Keratinocyte (primary cell): ENCODE data around the gene ROR2. TPM values are rescaled to one million over a fixed set of nuclear protein-coding genes. Genes with fewer than 3 reads are reported as not detected.
A peak's percentile ranks its signal among the peaks of the same experiment; 100 is the strongest.

Experiments used
- DNase-seq: peaks from one replicate; pipeline ENCODE4 v3.0.0-alpha.2; 2011; ENCODE audit warnings: low read depth, missing footprints, low spot score
- FAIRE-seq: peaks from 2 replicates; lab custom pipeline; 2011; peaks lifted over from hg19 to GRCh38; lab: Jason Lieb, UNC
- H2AFZ ChIP-seq: 2 replicates; pipeline ENCODE4 v1.6.0; 2012; ENCODE audit warnings: low read length, control low read depth, inconsistent platforms; ENCODE audit not compliant: control insufficient read depth
- H3K27ac ChIP-seq: 2 replicates; pipeline ENCODE4 v1.5.1; 2011; ENCODE audit warnings: low read length; ENCODE audit not compliant: control insufficient read depth, insufficient read depth
- H3K27me3 ChIP-seq: 3 replicates; pipeline ENCODE4 v1.6.0; 2011; ENCODE audit warnings: low read length; ENCODE audit not compliant: control insufficient read depth, insufficient read depth; ENCODE audit errors: extremely low read depth
- H3K36me3 ChIP-seq, 2 experiments: 2 replicates in 1 of 2; 3 replicates in 1 of 2; pipeline ENCODE4 v1.5.1; 2011; ENCODE audit warnings: low read length in 2 of 2, mild to moderate bottlenecking in 1 of 2; ENCODE audit not compliant: control insufficient read depth in 2 of 2, insufficient read depth in 2 of 2; ENCODE audit errors: extremely low read depth in 1 of 2
- H3K4me1 ChIP-seq: 3 replicates; pipeline ENCODE4 v1.5.1; 2011; ENCODE audit warnings: low read length; ENCODE audit not compliant: control insufficient read depth, insufficient read depth; ENCODE audit errors: extremely low read depth
- H3K4me2 ChIP-seq: 3 replicates; pipeline ENCODE4 v1.6.0; 2011; ENCODE audit warnings: low read depth, low read length; ENCODE audit not compliant: control insufficient read depth, insufficient read depth; ENCODE audit errors: extremely low read depth
- H3K4me3 ChIP-seq, 3 experiments: fragments of 200-600 bp in 1 of 3; sonication (generic) in 1 of 3; 2 replicates in 2 of 3; 3 replicates in 1 of 3; pipeline ENCODE4 v1.5.1; 2011 to 2016; ENCODE audit warnings: low read length in 3 of 3, mild to moderate bottlenecking in 3 of 3, control low read depth in 2 of 3, inconsistent platforms in 1 of 3, low read depth in 1 of 3, mixed read lengths in 1 of 3, mixed run types in 1 of 3, moderate library complexity in 1 of 3; ENCODE audit not compliant: control insufficient read depth in 2 of 3, insufficient read depth in 2 of 3; ENCODE audit errors: extremely low read depth in 1 of 3
- H3K79me2 ChIP-seq: 2 replicates; pipeline ENCODE4 v1.6.0; 2012; ENCODE audit warnings: low read length; ENCODE audit not compliant: control insufficient read depth, insufficient read depth
- H3K9ac ChIP-seq: 3 replicates; pipeline ENCODE4 v1.6.0; 2011; ENCODE audit warnings: low read length; ENCODE audit not compliant: control insufficient read depth, insufficient read depth; ENCODE audit errors: extremely low read depth
- H3K9me1 ChIP-seq: 3 replicates; pipeline ENCODE4 v1.6.0; 2011; ENCODE audit warnings: low read length; ENCODE audit not compliant: control insufficient read depth, insufficient read depth; ENCODE audit errors: extremely low read depth
- H3K9me3 ChIP-seq: 2 replicates; pipeline ENCODE4 v1.5.1; 2012; ENCODE audit warnings: low read depth, low read length; ENCODE audit not compliant: control insufficient read depth
- H4K20me1 ChIP-seq: 3 replicates; pipeline ENCODE4 v1.6.0; 2011; ENCODE audit warnings: low read length; ENCODE audit not compliant: control insufficient read depth, insufficient read depth; ENCODE audit errors: extremely low read depth
- EZH2 ChIP-seq: IDR thresholded peaks from one replicate; pipeline ENCODE4 v1.6.1; 2012; ENCODE audit warnings: inconsistent platforms, mild to moderate bottlenecking, low read length, moderate library complexity
- dilution Hi-C: fragments of 300-500 bp; cut with MboI; formaldehyde crosslinking; loops from one replicate; pipeline ENCODE4 v1.7.0; 2020; ENCODE audit warnings: low sequenced_read_pairs; ENCODE audit not compliant: extremely low pct_ligation_motif_present
- polyA plus RNA-seq, 5 experiments: library from polyadenylated mRNA; depleted of rRNA in 3 of 5; stranded (reverse) in 3 of 5; stranded (forward) in 1 of 5; unstranded in 1 of 5; fragments of >200 nt; gene quantifications; 1 replicate in 1 of 5; 2 replicates in 3 of 5; 3 replicates in 1 of 5; pipeline versions ENCODE4 v1.2.1 to v1.2.3, GENCODE V29; 2011 to 2012; ENCODE audit warnings: missing spikeins in 2 of 5, low read depth in 1 of 5, low replicate concordance in 1 of 5
- TF ChIP-seq, protein P1 (sequence below), 3 experiments: IDR thresholded peaks in 1 of 3; conservative IDR thresholded peaks in 1 of 3; optimal IDR thresholded peaks in 1 of 3; 2 replicates in 2 of 3; 3 replicates in 1 of 3; pipeline versions ENCODE3 to v1.5.1; 2011; ENCODE audit warnings: low read length in 3 of 3, mild to moderate bottlenecking in 3 of 3, moderate library complexity in 2 of 3, control low read depth in 1 of 3, inconsistent platforms in 1 of 3; ENCODE audit not compliant: insufficient read depth in 2 of 3; ENCODE audit errors: extremely low read depth in 1 of 3

Gene ROR2
- polyA plus RNA-seq, 1 donor (not counting 4 experiments of a cell fraction or from before 2014, with no cell fraction given), result 0.22 TPM

DNA sequence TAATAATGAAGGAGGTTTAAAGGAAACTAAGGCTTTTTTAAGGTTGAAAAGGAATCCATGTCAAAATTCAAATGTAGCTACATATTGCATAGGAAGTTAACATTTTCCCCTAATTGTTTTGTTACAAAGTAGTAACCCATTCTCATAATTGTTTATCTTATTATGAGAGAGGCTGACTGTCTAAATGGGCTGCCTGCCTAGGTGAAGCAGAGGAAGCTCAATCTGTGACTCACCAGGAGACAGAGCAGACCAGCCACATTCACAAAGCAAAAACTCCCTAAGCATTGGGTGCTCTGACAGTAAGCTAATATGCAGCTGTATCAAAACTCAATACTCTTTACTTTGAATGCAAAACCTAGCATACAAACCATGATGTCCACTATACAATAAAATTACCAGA is 208.5 kb downstream of the ROR2 start:
- FAIRE-seq (peak; percentile 81), DNase-seq (no peak)
- dilution Hi-C loops, result no loop called here

GRCh38 chr9:91740701-91741100 is 209.3 kb downstream of the ROR2 start:
- no peaks in the 10 kb centered on the region for H3K9me3 ChIP-seq
- FAIRE-seq, result no peak

More for the DNA sequence above, 208.5 kb downstream of the ROR2 start:
- H3K79me2 ChIP-seq, result no peaks in the 10 kb centered on the region
- H3K9me1 ChIP-seq, result no peaks in the 10 kb centered on the region
- no peaks in the 10 kb centered on the region for H3K9me3 ChIP-seq
- no peak overlapping the region for H3K9ac ChIP-seq
- H4K20me1 ChIP-seq, result no peaks in the 10 kb centered on the region
- H3K4me1 ChIP-seq, result no peaks in the 10 kb centered on the region
- H3K4me2 ChIP-seq, result no peak overlapping the region
- H3K27ac ChIP-seq, result no peak overlapping the region
- no peak overlapping the region for H3K4me3 ChIP-seq
- H3K27me3 ChIP-seq, result no peaks in the 10 kb centered on the region
- no peaks in the 10 kb centered on the region for H3K36me3 ChIP-seq
- TF ChIP-seq EZH2, result no peak
- TF ChIP-seq, protein P1, sequence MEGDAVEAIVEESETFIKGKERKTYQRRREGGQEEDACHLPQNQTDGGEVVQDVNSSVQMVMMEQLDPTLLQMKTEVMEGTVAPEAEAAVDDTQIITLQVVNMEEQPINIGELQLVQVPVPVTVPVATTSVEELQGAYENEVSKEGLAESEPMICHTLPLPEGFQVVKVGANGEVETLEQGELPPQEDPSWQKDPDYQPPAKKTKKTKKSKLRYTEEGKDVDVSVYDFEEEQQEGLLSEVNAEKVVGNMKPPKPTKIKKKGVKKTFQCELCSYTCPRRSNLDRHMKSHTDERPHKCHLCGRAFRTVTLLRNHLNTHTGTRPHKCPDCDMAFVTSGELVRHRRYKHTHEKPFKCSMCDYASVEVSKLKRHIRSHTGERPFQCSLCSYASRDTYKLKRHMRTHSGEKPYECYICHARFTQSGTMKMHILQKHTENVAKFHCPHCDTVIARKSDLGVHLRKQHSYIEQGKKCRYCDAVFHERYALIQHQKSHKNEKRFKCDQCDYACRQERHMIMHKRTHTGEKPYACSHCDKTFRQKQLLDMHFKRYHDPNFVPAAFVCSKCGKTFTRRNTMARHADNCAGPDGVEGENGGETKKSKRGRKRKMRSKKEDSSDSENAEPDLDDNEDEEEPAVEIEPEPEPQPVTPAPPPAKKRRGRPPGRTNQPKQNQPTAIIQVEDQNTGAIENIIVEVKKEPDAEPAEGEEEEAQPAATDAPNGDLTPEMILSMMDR (optimal IDR thresholded peaks at IDR 0.05 in 1 of 3, IDR thresholded peaks at IDR 0.05 in 1 of 3, conservative IDR thresholded peaks at IDR 0.05 in 1 of 3; ENCODE audit: extremely low read depth in 1 of 3, insufficient read depth in 2 of 3, low read length in 3 of 3), result no peak
- H2AFZ ChIP-seq, result no peak overlapping the region

More at GRCh38 chr9:91740701-91741100, 209.3 kb downstream of the ROR2 start:
- Histone ChIP-seq H3K27me3 (no peaks in the 10 kb centered on the region), H4K20me1 (no peaks in the 10 kb centered on the region), H2AFZ (no peak overlapping the region), H3K4me2 (no peak overlapping the region), H3K27ac (no peak overlapping the region), H3K9me1 (no peaks in the 10 kb centered on the region), H3K79me2 (no peaks in the 10 kb centered on the region), H3K9ac (no peak overlapping the region), H3K4me3 (no peak overlapping the region), H3K36me3 (no peaks in the 10 kb centered on the region), H3K4me1 (no peaks in the 10 kb centered on the region)
- dilution Hi-C loops, result no loop called here
- TF ChIP-seq, protein P1 (optimal IDR thresholded peaks at IDR 0.05 in 1 of 3, IDR thresholded peaks at IDR 0.05 in 1 of 3, conservative IDR thresholded peaks at IDR 0.05 in 1 of 3; ENCODE audit: extremely low read depth in 1 of 3, insufficient read depth in 2 of 3, low read length in 3 of 3), result peak; percentile 28 to 43 (median 39)
- no peak for TF ChIP-seq EZH2
- DNase-seq, result no peak
